GM20000 (cell line): ENCODE measurements around the gene FBXL16.
A peak's percentile ranks its signal among the peaks of the same experiment; 100 is the strongest.

Experiments used
- DNase-seq: peaks from one replicate; pipeline ENCODE4 v3.0.0; 2012; ENCODE audit warnings: low spot score
- CTCF ChIP-seq: IDR thresholded peaks from 2 replicates; pipeline ENCODE4 v1.5.1; 2012; ENCODE audit warnings: mild to moderate bottlenecking, control low read depth; ENCODE audit errors: extremely low read depth, missing control alignments

Gene FBXL16

DNA sequence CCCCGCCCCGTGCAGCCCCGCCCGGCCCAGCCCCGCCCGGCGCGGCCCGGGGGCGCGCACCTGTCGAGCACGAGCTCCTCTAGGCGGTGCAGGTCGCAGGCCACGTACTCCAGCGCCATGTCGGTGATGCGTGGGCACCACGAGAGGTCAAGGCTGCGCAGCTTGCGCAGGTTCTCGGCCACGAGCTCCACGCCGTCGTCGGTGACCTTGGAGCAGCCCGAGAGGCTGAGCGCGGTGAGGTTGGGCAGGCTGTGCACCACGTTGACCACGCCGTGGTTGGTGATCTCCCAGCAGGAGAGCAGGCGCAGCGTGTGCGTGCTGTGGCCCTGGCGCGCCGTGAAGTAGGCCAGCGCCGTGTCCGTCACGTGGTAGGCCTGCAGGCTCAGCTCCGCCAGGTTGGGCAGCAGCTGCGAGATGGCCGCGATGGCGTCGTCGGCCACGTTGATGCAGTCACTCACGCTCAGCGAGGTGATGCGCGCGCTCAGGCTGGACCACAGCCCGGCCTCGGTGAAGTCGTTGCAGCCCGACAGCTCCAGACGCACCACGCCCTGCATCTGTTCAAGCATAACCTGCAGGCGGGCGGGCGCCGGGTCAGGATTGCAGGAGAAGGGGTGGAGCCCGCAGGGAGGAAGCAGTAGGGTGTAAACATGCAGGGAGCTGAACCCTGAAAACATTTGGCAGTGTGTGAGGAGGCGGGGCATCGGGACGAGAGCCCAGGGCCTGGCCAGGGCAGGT, 10.1 kb downstream of the FBXL16 start:
- peak; percentile 89 for DNase-seq
- no peak for TF ChIP-seq CTCF

DNA sequence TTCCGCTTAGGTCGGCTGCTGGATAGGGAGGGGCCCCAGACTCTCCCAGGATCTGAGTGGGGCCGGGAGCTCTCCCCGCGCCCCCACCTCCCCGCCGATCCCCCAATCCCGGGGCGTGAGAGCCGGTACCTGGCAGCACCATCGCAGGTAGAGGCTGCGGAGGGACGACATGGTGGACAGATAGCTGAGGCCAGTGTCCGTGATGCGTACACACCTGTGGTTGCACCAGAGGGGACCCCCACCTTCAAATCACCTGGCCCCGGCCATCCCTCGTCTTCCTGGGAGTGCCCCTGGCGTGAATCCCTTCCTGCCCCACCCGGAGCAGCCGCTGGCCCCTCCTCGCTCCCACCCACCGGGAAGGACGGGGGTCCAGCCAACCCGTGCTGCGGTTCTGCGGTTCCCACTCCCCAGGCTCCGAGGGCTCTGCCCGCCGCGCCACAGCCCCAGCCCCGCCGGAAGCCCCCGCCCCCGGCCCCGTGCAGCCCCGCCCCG, 10.7 kb downstream of the FBXL16 start:
- no peak for TF ChIP-seq CTCF

DNA sequence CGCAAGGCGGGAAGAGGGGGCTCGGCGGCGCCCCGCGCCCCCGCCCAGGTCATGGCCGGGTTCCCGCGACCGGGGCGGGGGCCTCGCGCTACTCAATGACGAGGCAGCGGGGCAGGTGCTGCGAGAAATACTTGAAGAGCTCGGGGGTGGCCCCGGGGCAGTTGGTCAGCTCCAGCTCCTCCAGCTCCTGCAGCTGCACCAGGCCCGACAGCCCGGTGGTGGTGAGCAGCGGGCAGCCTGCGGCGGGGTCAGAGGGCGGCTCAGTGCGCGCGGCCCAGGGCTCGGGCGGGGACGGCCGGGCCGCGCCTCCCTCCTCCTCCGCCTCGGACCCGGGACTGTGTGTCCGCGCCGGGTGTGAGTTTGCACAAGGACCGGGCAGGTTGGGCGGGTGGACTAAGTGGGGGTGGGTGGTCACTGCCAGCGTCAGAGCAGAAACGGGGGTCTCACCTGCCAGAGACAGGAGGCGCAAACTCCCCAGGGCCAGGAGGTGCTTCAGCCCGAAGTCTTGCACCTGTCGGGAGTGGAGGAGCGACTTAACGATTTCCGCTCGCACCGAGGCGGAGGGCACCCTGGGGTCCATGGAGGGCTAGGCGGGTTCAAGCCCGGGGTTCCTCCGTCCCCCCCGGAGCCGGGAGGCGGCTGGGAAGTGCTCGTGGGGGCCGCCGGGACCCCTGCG, 11.3 kb downstream of the FBXL16 start:
- no peak for DNase-seq
- TF ChIP-seq CTCF = no peak

More for the DNA sequence above, 10.7 kb downstream of the FBXL16 start:
- DNase-seq = no peak

- no peak for DNase-seq
- TF ChIP-seq CTCF = no peak
Observed at GRCh38 chr16:693766-694165, 11.8 kb downstream of the FBXL16 start.

- no peak for TF ChIP-seq CTCF
- no peak for DNase-seq
Observed at GRCh38 chr16:693364-693763, 12.2 kb downstream of the FBXL16 start.

- no peak for DNase-seq
Observed at GRCh38 chr16:692356-693108, 13.1 kb downstream of the FBXL16 start.

DNA sequence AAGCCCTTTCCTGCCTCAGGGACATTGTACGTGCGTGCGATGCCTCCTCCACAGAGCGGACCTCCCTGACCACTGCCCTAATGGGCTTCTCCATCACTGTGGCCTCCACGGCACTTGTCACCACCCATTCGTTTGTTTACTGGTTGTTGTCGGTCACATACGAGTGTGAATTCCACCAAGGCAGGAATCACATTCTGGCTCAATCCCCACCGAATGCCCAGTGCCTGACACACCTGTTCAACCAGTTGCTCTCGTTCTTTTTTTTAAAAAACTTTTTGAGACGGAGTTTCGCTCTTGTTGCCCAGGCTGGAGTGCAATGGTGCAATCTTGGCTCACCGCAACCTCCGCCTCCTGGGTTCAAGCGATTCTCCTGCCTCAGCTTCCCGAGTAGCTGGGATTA, 14.4 kb downstream of the FBXL16 start:
- DNase-seq = peak; percentile 18

More at GRCh38 chr16:692356-693108, 13.1 kb downstream of the FBXL16 start:
- no peak for TF ChIP-seq CTCF
